HL-60 (cell line): ENCODE measurements around the gene ACTA2.

ENCODE experiments used
- GABPA ChIP-seq: IDR thresholded peaks from 2 replicates; pipeline ENCODE4 v1.6.1; 2012; ENCODE audit warnings: low read depth
- POLR2AphosphoS5 ChIP-seq: IDR thresholded peaks from 2 replicates; pipeline ENCODE4 v1.6.1; 2012; ENCODE audit warnings: low read depth
- TF ChIP-seq, protein P1 (sequence below): IDR thresholded peaks from one replicate; pipeline ENCODE4 v1.5.1; 2011; ENCODE audit warnings: low read length, control low read depth, inconsistent platforms; ENCODE audit not compliant: insufficient read depth
- TF ChIP-seq, protein P2 (sequence below): IDR thresholded peaks from 2 replicates; pipeline ENCODE4 v1.6.1; 2012; ENCODE audit warnings: low read depth; ENCODE audit not compliant: insufficient replicate concordance

DNA sequence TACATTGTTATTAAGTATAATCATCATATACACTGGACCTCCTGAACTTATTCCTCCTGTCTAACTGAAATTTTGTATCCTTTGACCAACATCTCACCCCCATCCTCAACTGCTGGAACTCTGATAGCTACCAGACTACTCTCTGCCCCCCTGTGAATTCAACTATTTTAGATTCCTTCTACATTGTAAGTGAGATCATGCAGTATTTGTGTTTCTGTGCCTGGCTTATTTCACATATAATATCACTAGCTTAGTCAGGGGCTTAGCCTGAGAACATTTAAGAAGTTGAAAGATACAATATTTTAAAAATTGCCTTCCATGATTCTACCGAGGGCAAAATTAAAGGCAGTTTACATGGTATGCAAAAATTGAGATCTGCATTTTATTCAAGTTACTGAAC, 45.7 kb downstream of the ACTA2 start:
- TF ChIP-seq, protein P1, sequence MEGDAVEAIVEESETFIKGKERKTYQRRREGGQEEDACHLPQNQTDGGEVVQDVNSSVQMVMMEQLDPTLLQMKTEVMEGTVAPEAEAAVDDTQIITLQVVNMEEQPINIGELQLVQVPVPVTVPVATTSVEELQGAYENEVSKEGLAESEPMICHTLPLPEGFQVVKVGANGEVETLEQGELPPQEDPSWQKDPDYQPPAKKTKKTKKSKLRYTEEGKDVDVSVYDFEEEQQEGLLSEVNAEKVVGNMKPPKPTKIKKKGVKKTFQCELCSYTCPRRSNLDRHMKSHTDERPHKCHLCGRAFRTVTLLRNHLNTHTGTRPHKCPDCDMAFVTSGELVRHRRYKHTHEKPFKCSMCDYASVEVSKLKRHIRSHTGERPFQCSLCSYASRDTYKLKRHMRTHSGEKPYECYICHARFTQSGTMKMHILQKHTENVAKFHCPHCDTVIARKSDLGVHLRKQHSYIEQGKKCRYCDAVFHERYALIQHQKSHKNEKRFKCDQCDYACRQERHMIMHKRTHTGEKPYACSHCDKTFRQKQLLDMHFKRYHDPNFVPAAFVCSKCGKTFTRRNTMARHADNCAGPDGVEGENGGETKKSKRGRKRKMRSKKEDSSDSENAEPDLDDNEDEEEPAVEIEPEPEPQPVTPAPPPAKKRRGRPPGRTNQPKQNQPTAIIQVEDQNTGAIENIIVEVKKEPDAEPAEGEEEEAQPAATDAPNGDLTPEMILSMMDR = no peak
- TF ChIP-seq POLR2AphosphoS5 = no peak
- TF ChIP-seq, protein P2, sequence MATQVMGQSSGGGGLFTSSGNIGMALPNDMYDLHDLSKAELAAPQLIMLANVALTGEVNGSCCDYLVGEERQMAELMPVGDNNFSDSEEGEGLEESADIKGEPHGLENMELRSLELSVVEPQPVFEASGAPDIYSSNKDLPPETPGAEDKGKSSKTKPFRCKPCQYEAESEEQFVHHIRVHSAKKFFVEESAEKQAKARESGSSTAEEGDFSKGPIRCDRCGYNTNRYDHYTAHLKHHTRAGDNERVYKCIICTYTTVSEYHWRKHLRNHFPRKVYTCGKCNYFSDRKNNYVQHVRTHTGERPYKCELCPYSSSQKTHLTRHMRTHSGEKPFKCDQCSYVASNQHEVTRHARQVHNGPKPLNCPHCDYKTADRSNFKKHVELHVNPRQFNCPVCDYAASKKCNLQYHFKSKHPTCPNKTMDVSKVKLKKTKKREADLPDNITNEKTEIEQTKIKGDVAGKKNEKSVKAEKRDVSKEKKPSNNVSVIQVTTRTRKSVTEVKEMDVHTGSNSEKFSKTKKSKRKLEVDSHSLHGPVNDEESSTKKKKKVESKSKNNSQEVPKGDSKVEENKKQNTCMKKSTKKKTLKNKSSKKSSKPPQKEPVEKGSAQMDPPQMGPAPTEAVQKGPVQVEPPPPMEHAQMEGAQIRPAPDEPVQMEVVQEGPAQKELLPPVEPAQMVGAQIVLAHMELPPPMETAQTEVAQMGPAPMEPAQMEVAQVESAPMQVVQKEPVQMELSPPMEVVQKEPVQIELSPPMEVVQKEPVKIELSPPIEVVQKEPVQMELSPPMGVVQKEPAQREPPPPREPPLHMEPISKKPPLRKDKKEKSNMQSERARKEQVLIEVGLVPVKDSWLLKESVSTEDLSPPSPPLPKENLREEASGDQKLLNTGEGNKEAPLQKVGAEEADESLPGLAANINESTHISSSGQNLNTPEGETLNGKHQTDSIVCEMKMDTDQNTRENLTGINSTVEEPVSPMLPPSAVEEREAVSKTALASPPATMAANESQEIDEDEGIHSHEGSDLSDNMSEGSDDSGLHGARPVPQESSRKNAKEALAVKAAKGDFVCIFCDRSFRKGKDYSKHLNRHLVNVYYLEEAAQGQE = no peak
- no peak for TF ChIP-seq GABPA
